OCI-LY3 (cell line): ENCODE measurements around the gene C12orf57.

ENCODE experiments used
- EZH2phosphoT487 ChIP-seq: fragments of 200-600 bp; shearing (Covaris generic); IDR thresholded peaks from 2 replicates; pipeline ENCODE4 v1.6.1; 2018; ENCODE audit warnings: antibody characterized with exemption, mixed run types, low read depth
- TF ChIP-seq, protein P1 (sequence below): fragments of 200-600, 300-600 bp; sonication (generic); IDR thresholded peaks from 2 replicates; pipeline ENCODE4 v1.5.1; 2014; ENCODE audit warnings: antibody characterized with exemption, low read length, low read depth

DNA sequence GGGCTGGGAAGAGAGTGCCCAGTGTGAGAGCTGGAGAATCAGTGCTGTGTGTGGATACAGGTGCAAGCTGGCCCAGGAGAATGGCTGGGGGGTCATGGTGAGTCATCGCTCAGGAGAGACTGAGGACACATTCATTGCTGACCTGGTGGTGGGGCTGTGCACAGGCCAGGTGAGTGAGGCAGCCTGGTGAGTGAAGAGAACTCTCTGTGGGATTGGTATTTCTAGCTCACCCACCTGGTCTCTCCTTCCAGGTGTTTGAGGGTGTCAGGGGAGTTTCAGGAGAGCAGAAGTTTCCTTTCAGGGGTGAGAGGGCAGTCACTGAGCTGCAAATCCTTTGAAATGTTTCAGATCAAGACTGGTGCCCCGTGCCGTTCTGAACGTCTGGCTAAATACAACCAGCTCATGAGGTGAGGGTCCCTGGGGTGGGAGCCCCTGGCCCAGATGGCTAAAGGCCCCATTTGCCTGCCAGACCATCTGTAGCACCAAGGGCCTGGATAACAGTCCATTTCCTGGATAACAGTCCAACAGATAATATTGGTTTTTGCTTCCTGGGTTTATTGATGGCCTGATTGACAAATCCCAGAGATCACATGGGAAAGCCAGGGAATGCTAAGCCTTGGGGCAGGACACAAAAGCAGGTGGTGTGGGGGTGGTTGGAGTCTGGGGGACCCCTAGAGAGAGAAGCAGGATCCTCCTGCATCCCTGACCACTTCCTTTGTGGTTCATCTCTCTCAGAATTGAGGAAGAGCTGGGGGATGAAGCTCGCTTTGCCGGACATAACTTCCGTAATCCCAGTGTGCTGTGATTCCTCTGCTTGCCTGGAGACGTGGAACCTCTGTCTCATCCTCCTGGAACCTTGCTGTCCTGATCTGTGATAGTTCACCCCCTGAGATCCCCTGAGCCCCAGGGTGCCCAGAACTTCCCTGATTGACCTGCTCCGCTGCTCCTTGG lies 21.6 kb upstream of the C12orf57 start:
- no peak for TF ChIP-seq EZH2phosphoT487
- TF ChIP-seq, protein P1, sequence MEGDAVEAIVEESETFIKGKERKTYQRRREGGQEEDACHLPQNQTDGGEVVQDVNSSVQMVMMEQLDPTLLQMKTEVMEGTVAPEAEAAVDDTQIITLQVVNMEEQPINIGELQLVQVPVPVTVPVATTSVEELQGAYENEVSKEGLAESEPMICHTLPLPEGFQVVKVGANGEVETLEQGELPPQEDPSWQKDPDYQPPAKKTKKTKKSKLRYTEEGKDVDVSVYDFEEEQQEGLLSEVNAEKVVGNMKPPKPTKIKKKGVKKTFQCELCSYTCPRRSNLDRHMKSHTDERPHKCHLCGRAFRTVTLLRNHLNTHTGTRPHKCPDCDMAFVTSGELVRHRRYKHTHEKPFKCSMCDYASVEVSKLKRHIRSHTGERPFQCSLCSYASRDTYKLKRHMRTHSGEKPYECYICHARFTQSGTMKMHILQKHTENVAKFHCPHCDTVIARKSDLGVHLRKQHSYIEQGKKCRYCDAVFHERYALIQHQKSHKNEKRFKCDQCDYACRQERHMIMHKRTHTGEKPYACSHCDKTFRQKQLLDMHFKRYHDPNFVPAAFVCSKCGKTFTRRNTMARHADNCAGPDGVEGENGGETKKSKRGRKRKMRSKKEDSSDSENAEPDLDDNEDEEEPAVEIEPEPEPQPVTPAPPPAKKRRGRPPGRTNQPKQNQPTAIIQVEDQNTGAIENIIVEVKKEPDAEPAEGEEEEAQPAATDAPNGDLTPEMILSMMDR, result no peak
